ENCODE results near the gene SLAMF7.

SLAMF7 gene

GRCh38 chr1:160747717-160748116, 8.7 kb downstream of the SLAMF7 start:
- no peak for DNase-seq

- DNase-seq, result no peak
These were observed 9.3 kb downstream of the SLAMF7 start for GRCh38 chr1:160748181-160748877.

- no peak for DNase-seq
These were observed 9.8 kb downstream of the SLAMF7 start for GRCh38 chr1:160748878-160749269.

- DNase-seq, result no peak
These were observed 11.6 kb downstream of the SLAMF7 start for GRCh38 chr1:160750608-160751007.

- no peak for DNase-seq
These were observed 13.4 kb downstream of the SLAMF7 start for GRCh38 chr1:160752406-160752805.

GRCh38 chr1:160752924-160753323, 13.9 kb downstream of the SLAMF7 start:
- no peak for DNase-seq

GRCh38 chr1:160753594-160753993, 14.5 kb downstream of the SLAMF7 start:
- DNase-seq, result no peak

GRCh38 chr1:160755461-160755860, 16.4 kb downstream of the SLAMF7 start:
- DNase-seq, result no peak

- DNase-seq, result no peak
These were observed 17.1 kb downstream of the SLAMF7 start for GRCh38 chr1:160755911-160756848.

GRCh38 chr1:160756849-160757201, 17.8 kb downstream of the SLAMF7 start:
- no peak for DNase-seq

- DNase-seq, result no peak
These were observed 19.5 kb downstream of the SLAMF7 start for GRCh38 chr1:160758521-160758920.

GRCh38 chr1:160759740-160760139, 20.7 kb downstream of the SLAMF7 start:
- DNase-seq, result no peak

GRCh38 chr1:160761046-160761445, 22.0 kb downstream of the SLAMF7 start:
- no peak for DNase-seq

- DNase-seq, result no peak
These were observed 22.8 kb downstream of the SLAMF7 start for GRCh38 chr1:160761886-160762285.

- no peak for DNase-seq
These were observed 24.9 kb downstream of the SLAMF7 start for GRCh38 chr1:160763993-160764392.

- DNase-seq, result no peak
These were observed 28.6 kb downstream of the SLAMF7 start for GRCh38 chr1:160767395-160768294.

GRCh38 chr1:160768295-160768657, 29.2 kb downstream of the SLAMF7 start:
- DNase-seq, result no peak

- no peak for DNase-seq
These were observed 33.3 kb downstream of the SLAMF7 start for GRCh38 chr1:160772331-160772730.

- no peak for DNase-seq
These were observed 34.0 kb downstream of the SLAMF7 start for GRCh38 chr1:160773093-160773492.

GRCh38 chr1:160774886-160775719, 36.1 kb downstream of the SLAMF7 start:
- no peak for DNase-seq

GRCh38 chr1:160776178-160776577, 37.1 kb downstream of the SLAMF7 start:
- DNase-seq, result no peak

GRCh38 chr1:160777486-160778089, 38.5 kb downstream of the SLAMF7 start:
- no peak for DNase-seq

Data from NCI-H1105 (cell line).